Measurements from ENCODE around the gene GRIN2A.

The GRIN2A gene

GRCh38 chr16:9823510-9823909 lies 358.7 kb downstream of the GRIN2A start:
- TF ChIP-seq, protein P1, sequence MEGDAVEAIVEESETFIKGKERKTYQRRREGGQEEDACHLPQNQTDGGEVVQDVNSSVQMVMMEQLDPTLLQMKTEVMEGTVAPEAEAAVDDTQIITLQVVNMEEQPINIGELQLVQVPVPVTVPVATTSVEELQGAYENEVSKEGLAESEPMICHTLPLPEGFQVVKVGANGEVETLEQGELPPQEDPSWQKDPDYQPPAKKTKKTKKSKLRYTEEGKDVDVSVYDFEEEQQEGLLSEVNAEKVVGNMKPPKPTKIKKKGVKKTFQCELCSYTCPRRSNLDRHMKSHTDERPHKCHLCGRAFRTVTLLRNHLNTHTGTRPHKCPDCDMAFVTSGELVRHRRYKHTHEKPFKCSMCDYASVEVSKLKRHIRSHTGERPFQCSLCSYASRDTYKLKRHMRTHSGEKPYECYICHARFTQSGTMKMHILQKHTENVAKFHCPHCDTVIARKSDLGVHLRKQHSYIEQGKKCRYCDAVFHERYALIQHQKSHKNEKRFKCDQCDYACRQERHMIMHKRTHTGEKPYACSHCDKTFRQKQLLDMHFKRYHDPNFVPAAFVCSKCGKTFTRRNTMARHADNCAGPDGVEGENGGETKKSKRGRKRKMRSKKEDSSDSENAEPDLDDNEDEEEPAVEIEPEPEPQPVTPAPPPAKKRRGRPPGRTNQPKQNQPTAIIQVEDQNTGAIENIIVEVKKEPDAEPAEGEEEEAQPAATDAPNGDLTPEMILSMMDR (conservative IDR thresholded peaks at IDR 0.05; ENCODE audit: low read depth, low read length) = no peak
- no peak overlapping the region for H3K4me3 ChIP-seq (ENCODE audit: low read depth, low read length)
- DNase-seq (ENCODE audit: low read depth) = no peak

DNA sequence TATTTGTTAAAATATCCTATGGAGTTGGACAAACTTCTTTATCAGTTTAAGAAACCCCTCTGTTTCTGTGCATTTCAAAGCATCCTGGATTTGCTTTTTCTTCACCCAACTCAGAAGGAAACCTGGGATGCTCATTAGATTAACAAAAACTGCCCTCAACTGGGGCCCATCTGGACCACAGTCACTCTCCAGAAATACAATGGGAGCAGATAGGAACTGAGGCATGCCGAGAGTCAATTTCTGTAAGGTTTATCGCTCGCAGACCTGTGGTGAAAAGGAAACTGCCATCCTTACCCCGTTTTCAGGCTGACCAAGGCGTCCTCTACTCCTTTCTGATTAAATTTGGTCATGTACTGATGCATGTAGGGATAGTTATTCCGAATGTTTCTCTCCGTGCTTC lies 360.3 kb downstream of the GRIN2A start:
- TF ChIP-seq, protein P1 (conservative IDR thresholded peaks at IDR 0.05; ENCODE audit: low read depth, low read length) = no peak
- DNase-seq (ENCODE audit: low read depth) = no peak
- no peak overlapping the region for H3K4me3 ChIP-seq (ENCODE audit: low read depth, low read length)

- DNase-seq (ENCODE audit: low read depth) = no peak
- H3K4me3 ChIP-seq (ENCODE audit: low read depth, low read length) = no peak overlapping the region
- TF ChIP-seq, protein P1 (conservative IDR thresholded peaks at IDR 0.05; ENCODE audit: low read depth, low read length) = no peak
Measured at GRCh38 chr16:9821331-9821730, 360.9 kb downstream of the GRIN2A start.

DNA sequence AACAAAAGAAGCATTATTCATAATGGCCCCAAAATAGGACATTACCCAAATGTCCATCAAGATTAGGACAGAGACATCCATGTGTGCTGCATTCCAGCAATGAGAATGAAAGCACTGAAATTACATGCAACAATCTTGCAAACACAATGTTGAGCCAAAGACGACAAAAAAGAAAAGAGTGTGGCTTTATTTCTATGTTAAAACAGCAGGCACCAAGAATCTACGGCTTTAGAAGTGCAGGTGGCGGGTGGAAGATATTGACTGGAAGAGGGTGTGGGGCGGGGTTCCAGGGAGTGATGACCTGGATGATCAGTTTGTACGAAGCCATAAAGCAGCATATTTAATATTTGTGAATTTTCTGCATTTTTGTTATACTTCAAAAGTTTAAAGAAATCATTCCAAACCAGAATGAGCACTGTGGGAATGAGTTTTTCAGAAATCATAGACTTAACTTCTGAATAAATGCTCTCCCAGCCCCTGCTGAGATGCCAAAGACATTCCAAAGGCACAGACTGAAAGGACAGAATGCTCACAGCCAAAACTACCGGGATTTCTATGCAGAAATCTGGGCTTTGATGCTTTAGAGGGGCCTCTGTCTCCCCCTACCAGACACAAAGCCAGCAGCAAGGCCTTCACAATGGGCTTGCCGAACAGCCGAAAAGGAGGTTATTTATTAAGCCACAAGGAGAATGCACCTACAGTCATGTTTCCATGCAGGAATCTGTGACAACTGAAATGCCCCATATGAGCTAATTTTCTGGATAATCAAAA lies 361.6 kb downstream of the GRIN2A start:
- TF ChIP-seq, protein P1 (conservative IDR thresholded peaks at IDR 0.05; ENCODE audit: low read depth, low read length) = no peak
- DNase-seq (ENCODE audit: low read depth) = no peak
- no peak overlapping the region for H3K4me3 ChIP-seq (ENCODE audit: low read depth, low read length)

DNA sequence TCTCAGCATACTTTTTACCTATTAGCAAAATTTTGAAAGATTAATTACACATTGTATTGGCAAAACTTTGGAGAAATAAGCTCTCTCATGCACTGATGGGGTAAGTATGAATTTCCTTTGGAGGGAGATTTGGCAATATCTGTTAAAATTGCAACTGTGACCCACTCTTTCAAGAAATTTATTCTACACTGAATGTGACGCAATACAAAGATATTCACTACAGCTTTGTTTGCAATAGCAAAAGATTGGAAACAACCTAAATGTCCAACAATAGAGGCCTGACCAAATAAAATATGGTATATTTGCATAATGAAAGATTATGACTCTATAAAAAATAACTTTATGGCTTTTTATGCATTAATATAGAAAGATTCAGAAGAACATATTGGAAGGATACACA lies 363.5 kb downstream of the GRIN2A start:
- TF ChIP-seq, protein P1 (conservative IDR thresholded peaks at IDR 0.05; ENCODE audit: low read depth, low read length) = no peak
- no peak overlapping the region for H3K4me3 ChIP-seq (ENCODE audit: low read depth, low read length)
- no peak for DNase-seq (ENCODE audit: low read depth)

GRCh38 chr16:9817586-9817985 lies 364.6 kb downstream of the GRIN2A start:
- TF ChIP-seq, protein P1 (conservative IDR thresholded peaks at IDR 0.05; ENCODE audit: low read depth, low read length) = no peak
- no peak for DNase-seq (ENCODE audit: low read depth)
- H3K4me3 ChIP-seq (ENCODE audit: low read depth, low read length) = no peak overlapping the region

- H3K4me3 ChIP-seq (ENCODE audit: low read depth, low read length) = no peak overlapping the region
- TF ChIP-seq, protein P1 (conservative IDR thresholded peaks at IDR 0.05; ENCODE audit: low read depth, low read length) = no peak
- DNase-seq (ENCODE audit: low read depth) = no peak
Measured at GRCh38 chr16:9816644-9817043, 365.6 kb downstream of the GRIN2A start.

All from choroid plexus epithelial cell (primary cell).